OCI-LY1 (cell line): ENCODE results near the gene ENTPD1.

Experiments used
- CTCF ChIP-seq: fragments of 200-600 bp; sonication (generic), shearing (Covaris generic); IDR thresholded peaks from 2 replicates; pipeline ENCODE4 v1.5.1; 2017; ENCODE audit warnings: mild to moderate bottlenecking, antibody characterized with exemption, low read length, moderate library complexity, mixed read lengths
- EZH2 ChIP-seq: fragments of 200-600 bp; sonication (generic), shearing (Covaris generic); IDR thresholded peaks from 2 replicates; pipeline ENCODE4 v1.8.0; 2017; ENCODE audit warnings: borderline replicate concordance, mixed run types, mild to moderate bottlenecking, antibody characterized with exemption, low read length, moderate library complexity, mixed read lengths

- TF ChIP-seq CTCF (no peak), EZH2 (no peak)
Measured at GRCh38 chr10:95761939-95762492, 6.1 kb downstream of the ENTPD1 start.
